Uterus (tissue), 2 donors: ENCODE results near the gene PTPN1.

Experiments
- CTCF ChIP-seq, 4 experiments: fragments of 200-600 bp in 2 of 4; fragments of 450-650 bp in 2 of 4; sonication (generic) in 2 of 4; IDR thresholded peaks; one replicate each; pipeline ENCODE4 v1.5.1; 2016 to 2019; ENCODE audit warnings: antibody characterized with exemption in 4 of 4, mild to moderate bottlenecking in 2 of 4, moderate library complexity in 1 of 4
- POLR2A ChIP-seq, 2 donors: fragments of 450-650 bp; IDR thresholded peaks; one replicate each; pipeline ENCODE4 v1.6.1; 2016; ENCODE audit warnings: antibody characterized with exemption in 2 of 2, mild to moderate bottlenecking in 1 of 2, moderate library complexity in 1 of 2

DNA sequence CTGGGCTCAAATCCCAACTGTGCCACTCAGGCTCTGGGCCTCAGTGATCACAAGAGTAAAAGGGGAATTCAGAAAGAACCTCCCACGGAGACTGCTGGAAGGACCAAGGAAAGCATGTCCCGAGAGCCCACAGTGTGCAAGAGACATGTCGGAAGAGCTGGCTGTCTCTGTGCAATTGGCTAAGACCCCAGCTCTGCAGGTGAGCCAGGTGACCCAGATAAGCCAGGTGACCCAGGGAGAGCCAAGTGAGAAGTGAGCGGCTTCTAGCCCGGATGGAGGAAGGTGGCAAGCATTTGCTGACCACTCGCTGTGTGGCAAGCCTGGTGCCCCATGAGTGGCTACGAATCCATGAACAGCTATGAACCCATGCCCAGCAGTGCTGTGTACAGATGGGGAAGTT lies 122.1 kb downstream of the PTPN1 start:
- TF ChIP-seq POLR2A (IDR thresholded peaks at IDR 0.05) = no peak
- TF ChIP-seq CTCF (IDR thresholded peaks at IDR 0.05) = no peak
